ENCODE data around the gene MAD1L1.

- TF ChIP-seq CTCF (IDR thresholded peaks at IDR 0.05; ENCODE audit: low read depth, low read length, poor library complexity, severe bottlenecking): no peak
- TF ChIP-seq EZH2phosphoT487 (IDR thresholded peaks at IDR 0.05; ENCODE audit: borderline replicate concordance, low read length): no peak
These were observed 24.0 kb downstream of the MAD1L1 start for GRCh38 chr7:2208712-2209111.
